GM12873 (cell line): ENCODE measurements around the gene BPIFA1.

Experiments used
- CTCF ChIP-seq: IDR thresholded peaks from 2 replicates; pipeline ENCODE4 v1.5.1; 2012; ENCODE audit warnings: low read depth, mild to moderate bottlenecking, moderate library complexity, low read length, control low read depth; ENCODE audit not compliant: insufficient read depth; ENCODE audit errors: missing control alignments

Gene BPIFA1

GRCh38 chr20:33239418-33239817 lies 3.6 kb downstream of the BPIFA1 start:
- no peak for TF ChIP-seq CTCF

- no peak for TF ChIP-seq CTCF
Measured at GRCh38 chr20:33239979-33240736, 4.4 kb downstream of the BPIFA1 start.

GRCh38 chr20:33240923-33241322 lies 5.1 kb downstream of the BPIFA1 start:
- no peak for TF ChIP-seq CTCF

- TF ChIP-seq CTCF: no peak
Measured at GRCh38 chr20:33242319-33243100, 6.7 kb downstream of the BPIFA1 start.

GRCh38 chr20:33246077-33246476 lies 10.3 kb downstream of the BPIFA1 start:
- TF ChIP-seq CTCF: no peak

GRCh38 chr20:33249456-33249855 lies 13.7 kb downstream of the BPIFA1 start:
- TF ChIP-seq CTCF: no peak

GRCh38 chr20:33250666-33251065 lies 14.9 kb downstream of the BPIFA1 start:
- no peak for TF ChIP-seq CTCF
